GM10847 (cell line): ENCODE results near the gene PIGC.

Experiments
- POLR2A ChIP-seq: IDR thresholded peaks from 2 replicates; pipeline ENCODE4 v1.6.1; 2011; ENCODE audit not compliant: insufficient read length; ENCODE audit errors: extremely low read depth

The PIGC gene

DNA sequence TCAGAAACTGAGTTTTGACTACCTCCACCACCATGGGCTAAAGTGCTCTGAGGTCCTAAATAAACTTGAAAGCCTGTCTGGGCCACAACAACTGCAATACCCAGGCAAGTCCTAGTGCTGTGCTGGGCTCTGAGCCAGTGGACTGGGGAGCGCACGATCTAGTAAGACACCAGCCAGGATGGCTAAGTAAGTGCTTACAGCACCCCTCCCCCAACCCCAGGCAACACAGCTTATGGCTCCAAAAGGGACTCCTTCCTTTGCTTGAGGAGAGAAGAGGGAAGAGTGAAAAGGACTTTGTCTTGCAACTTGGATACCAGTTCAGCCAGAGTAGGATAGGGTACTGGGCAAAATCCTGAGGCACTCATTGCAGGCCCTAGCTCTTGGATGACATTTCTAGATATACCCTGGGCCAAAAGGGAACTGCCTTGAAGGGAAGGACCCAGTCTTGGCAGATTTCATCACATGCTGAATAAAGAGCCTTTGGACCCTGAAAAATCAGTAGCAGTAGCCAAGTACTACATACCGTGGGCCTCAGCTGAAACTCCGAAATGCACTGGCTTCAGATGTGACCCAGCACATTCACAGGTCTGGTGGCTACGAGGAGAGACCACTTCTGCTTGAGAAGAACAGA lies 21.8 kb downstream of the PIGC start:
- no peak for TF ChIP-seq POLR2A

DNA sequence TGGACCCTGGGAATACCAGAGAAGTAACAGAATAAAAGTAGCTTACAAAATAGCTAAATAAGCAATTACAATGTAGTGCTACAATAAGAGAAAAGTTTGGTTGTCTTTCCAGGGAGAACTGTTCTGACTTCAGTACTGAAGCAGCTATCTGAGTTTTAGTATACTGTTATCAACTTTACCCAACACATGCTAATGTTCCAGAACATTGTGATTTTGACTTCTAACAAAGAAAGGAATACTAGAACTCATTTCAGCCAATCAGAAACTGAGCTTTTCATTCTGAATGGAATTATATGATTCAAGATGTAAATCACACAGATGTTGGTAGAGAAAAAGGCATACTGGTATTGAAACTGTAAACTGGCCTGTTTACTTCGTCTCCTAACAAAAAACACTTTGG lies 23.5 kb downstream of the PIGC start, which contains the start of gene C1orf105:
Gene C1orf105, plus strand, starts transcription at position 301 of the 400 bp plus-strand sequence. CDS start 201 bp downstream, outside the sequence.
- no peak for TF ChIP-seq POLR2A

DNA sequence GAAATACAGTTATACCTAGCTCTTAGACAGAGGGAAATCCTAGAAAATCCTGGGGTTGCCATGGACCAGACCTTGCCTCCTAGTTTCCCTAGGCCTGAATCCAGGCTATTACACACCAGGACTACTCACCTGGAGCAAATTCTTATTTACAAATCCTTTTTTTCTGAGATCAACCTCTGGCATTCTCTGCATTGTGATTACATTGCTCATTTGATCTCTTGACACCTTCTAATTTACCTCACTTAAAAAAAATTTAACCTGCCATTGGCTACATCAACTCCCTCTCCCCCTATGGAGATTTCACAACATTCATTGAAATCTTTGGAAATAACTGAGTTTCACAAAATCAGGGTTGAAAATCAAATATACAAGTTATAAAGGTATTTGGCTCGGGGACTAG lies 26.3 kb downstream of the PIGC start:
- no peak for TF ChIP-seq POLR2A

DNA sequence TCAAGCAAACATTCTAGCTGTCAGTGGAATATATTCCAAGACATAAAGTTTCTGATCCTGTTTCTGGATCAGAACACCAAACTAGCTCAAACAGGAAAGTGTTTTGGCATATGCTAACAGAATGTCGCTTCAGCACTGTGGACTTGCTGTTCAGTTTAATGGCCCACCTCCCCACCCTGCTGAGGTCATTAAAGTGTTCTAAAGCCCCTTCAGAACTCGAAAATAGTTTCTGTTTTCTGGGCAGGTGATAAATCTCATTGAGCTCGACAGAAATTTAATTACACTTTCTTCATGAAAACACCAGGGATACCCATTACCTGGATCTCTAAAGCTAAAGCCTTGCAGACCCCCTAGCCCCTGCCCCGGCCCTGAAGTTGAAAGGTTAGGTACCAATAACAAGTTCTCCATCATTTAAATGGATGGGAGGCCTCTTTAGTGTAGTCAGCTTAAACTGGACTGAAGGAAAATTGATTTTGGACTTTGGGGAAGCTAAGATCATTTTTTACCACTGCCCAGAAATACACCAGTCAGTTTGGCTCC lies 27.3 kb downstream of the PIGC start:
- no peak for TF ChIP-seq POLR2A

DNA sequence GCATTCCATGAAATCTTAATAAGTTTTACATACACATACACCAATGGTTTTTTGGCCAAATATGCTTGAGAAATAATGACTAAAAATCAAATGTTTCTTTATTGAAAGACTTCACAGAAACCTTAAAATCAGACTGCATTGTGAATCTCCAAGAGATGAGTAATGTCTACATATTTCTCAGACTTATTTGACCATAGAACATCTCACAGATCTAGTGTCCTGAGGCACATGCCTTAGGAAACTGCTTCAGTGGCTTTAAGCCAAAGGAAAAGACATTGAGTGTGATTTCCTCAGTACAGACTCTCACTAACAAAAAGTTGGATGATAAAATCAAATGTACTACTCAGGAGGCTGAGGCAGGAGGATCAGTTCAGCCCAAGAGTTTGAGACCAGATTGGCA lies 29.5 kb downstream of the PIGC start:
- no peak for TF ChIP-seq POLR2A

DNA sequence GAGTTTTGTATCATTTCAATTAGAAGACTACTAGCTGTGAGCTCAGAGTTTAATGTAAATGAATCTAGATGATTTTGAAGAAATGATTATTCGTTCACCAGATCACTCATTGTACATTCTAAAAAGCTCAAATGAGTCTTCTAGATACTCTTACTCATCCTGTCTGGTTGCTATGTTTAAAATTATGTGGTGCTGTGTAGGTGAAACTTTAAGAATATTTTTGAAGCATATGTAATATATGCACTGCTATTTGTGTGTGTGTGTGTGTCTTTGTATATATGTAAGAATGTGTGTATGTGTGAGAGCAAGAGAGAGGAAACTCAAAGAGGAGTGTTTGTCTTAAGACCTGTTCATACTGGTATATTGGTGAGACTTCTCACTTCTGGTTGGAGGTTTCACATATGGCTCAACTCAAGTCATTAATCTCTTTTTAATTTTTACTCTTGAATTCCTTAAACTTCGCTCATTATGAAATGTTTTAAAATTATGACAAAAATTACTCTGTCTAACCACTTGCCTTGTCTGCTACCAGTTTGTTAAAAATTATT lies 32.0 kb downstream of the PIGC start:
- TF ChIP-seq POLR2A = no peak

DNA sequence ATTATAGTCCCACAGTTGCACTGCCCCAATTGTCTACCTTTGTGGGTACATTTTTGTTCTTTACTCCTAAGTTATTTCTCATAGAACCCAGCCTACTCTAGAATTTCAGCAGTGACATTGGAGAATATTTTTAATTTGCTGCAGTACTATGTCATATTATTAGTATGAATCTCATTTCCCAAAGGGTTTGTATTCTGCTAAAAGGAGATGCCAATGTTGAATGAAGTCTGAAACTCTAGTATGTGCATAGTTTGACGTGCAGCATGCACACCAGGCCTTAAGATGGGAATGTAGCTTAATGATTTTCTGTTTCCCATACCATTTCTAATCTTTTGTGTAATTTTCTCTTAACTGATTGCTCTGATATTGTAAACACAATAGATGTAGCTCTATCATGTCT lies 33.8 kb downstream of the PIGC start:
- TF ChIP-seq POLR2A = no peak

DNA sequence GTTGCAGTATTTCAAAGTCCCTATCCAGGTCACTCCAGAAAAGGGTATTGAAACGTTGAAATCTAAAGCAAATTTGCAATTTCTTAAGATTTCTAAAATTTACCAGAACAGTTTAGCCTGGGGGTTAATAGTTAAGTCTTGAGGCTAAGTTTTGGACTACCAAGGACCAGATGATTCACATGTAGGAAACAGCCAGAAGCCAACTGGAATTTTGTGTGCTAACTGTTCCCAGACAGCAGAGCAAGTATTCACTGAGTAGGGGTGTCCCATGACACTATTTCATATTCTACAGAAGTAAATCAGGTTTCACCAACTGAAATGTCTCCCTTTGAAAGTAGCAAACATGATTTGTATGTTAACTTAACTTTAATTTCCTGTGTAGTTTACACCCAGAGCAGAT lies 34.9 kb downstream of the PIGC start:
- no peak for TF ChIP-seq POLR2A

DNA sequence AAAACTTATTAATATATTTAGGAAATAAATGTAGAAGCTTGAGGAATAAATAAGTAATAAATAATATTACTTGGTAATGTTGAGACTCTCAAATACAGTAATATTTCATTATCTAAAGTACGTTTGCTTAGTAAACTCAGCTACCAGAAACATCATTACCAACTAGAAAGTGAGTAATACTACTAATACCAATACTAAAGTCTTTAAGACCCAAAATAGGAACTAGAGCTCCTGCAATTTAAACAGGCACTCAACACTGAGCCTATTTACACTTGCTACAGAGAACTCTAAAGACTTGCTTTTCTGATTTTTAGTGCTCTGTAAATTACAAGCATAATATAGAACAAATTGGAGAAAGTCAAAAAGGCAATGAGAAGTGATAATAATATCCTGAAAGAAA lies 36.9 kb downstream of the PIGC start:
- no peak for TF ChIP-seq POLR2A

DNA sequence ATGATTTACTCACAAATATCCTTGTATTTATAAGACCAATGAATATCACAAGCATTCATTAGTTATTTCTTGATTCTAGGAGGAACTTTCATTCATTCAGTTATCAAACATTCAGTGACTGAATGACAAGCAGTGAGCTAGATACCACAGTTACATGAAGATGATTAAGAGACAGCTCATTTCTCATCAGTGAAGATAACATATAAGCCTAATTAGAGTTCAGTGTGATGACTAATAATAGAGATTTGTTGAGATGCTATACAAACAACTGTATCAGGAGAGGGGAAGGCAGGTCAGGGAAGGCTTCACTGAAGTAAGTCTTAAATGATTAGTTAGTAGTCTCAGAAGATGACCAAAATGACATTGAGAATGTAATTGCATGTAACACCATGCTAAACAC lies 38.0 kb downstream of the PIGC start:
- no peak for TF ChIP-seq POLR2A

DNA sequence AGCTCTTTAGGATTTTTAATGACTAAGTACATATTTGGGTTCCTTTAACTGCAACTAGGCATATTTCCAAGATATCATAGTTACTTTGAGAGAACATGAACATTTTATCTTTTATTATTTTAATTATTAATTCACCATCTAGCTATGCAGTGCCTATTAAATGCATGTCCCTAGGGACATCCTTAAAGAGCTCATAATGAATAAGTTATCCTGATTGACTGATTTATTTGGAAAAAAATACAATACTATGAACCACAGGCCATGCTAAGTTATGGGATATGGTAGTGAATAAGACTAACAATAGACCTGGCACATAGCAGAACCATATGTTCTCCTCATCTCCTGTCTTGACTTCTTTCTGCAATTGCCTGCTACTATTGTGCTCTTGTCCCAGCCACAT lies 39.7 kb downstream of the PIGC start:
- no peak for TF ChIP-seq POLR2A

DNA sequence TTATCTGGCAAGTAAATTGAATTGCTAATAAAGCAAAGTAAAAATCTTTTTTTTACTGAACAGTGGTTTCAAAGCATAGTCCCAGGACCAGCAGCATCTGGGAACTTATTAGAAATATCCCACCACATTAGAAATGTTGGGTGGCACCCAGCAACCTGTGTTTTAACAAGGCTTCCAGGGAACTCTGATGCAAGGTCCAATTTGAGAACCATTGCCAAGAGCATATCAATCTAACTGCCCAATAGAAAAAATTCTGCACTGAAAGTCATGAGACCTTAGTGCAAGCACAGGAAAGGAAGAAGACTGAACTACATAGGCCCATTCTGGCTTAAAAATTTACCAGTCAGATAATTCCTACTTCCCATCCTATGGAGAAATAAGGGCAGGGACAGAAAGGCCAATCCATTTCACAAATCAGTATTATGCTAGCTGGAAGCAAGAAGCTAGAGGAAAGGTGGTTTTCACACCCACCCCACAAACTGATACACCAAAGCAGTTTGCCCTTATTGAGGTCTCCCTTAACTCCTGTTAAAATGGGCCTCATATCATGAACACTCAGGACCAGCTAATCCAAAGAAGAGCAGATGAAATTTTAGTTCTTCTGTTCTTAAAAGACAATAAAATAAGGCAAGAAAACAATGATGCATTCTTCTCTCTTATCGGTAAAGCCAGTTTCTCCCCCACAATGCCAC lies 40.8 kb downstream of the PIGC start:
- TF ChIP-seq POLR2A = no peak

DNA sequence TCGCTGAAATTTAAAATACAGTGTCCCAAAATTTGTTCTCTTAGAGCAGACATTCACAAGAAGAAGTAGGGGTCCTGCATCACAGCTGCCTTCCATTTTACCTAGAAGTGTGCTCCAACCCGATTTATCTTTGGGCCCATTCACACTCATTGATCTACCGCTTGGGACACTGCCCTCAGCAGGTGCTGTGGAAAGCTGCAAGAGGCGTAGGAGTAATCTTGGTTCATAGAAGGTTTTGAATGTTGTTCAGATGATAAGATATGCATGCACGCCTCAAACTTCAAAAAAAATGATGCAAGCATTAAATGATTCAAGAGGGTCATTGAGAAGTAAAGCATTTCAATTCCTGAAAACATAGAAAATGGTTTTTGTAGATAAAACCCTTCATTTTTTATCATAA lies 42.0 kb downstream of the PIGC start:
- TF ChIP-seq POLR2A = no peak

DNA sequence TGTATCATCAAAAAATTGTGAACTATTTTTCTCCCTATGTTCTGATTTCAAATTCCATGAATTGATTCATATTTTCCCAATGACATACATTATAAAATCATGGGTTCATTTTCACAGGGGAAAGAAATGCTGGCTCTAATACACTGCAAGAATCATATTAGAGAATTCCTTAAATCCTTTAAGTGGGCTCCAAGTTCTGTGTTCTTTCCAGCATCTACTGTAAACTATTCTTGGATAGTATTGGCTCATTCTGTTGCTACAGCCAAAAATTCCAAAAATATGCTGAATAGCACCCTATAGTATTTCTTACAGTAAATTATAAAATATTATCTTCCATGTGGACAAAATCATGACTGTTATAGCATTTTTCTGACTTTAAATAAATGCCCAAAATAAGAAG lies 42.4 kb downstream of the PIGC start:
- TF ChIP-seq POLR2A = no peak

DNA sequence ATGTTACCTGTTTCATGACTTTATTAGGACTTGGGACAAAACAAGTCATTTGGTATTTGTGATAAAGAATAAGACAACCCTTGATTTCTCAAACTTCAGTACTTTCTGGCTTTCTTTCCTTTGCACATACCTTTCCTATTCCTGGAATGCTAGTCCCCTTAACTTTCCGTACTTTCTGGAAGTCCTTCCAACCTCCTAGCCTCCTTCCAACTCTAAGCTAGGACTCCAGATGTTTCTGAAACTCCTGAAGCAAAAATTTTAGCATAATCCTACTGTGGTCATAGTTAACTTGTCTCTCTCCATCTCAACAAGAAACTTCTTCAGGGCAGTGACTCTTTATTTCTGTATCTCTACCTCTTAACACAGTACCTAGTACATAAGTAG lies 43.2 kb downstream of the PIGC start:
- no peak for TF ChIP-seq POLR2A
